AG04450 (cell line): Measurements from ENCODE around the gene IGFBP1. TPM values are rescaled to one million over a fixed set of nuclear protein-coding genes. Genes with fewer than 3 reads are reported as not detected.

ENCODE experiments used
- CTCF ChIA-PET: fragments of 300-600, 350-600 bp; formaldehyde crosslinking; extraction: SDS; loops from one replicate; lab custom pipeline; 2022; ENCODE audit warnings: antibody characterized with exemption, inconsistent platforms; lab: Charles Lee
- POLR2A ChIA-PET: fragments of 350-600 bp; formaldehyde crosslinking; extraction: SDS; loops from one replicate; lab custom pipeline; 2021; ENCODE audit warnings: antibody characterized with exemption, inconsistent platforms; lab: Yijun Ruan, JAX
- DNase-seq: peaks from one replicate; pipeline ENCODE4 v3.0.0-alpha.2; 2011; ENCODE audit warnings: low read depth, low spot score
- H3K27ac ChIP-seq: one replicate; pipeline ENCODE4 v1.5.1; 2012; ENCODE audit warnings: low read depth, low read length, control low read depth
- H3K27me3 ChIP-seq: one replicate; pipeline ENCODE4 v1.6.0; 2012; ENCODE audit warnings: low read length; ENCODE audit not compliant: control insufficient read depth, insufficient read depth
- H3K4me3 ChIP-seq: 2 replicates; pipeline ENCODE4 v1.5.1; 2011; ENCODE audit warnings: mild to moderate bottlenecking, low read depth, low read length, control low read depth
- H3K9me3 ChIP-seq: 2 replicates; pipeline ENCODE4 v1.5.1; 2012; ENCODE audit warnings: low read length; ENCODE audit not compliant: control insufficient read depth, insufficient read depth
- CTCF ChIP-seq: IDR thresholded peaks from 2 replicates; pipeline ENCODE4 v1.5.1; 2011; ENCODE audit warnings: low read depth, low read length, control low read depth, inconsistent platforms
- polyA plus RNA-seq: library from polyadenylated mRNA; depleted of rRNA; stranded (reverse); fragments of >200 nt; gene quantifications from 2 replicates; pipeline ENCODE4 v1.2.3, GENCODE V29; 2011

The IGFBP1 gene
- polyA plus RNA-seq, 1 experiment, result 0.07 TPM

DNA sequence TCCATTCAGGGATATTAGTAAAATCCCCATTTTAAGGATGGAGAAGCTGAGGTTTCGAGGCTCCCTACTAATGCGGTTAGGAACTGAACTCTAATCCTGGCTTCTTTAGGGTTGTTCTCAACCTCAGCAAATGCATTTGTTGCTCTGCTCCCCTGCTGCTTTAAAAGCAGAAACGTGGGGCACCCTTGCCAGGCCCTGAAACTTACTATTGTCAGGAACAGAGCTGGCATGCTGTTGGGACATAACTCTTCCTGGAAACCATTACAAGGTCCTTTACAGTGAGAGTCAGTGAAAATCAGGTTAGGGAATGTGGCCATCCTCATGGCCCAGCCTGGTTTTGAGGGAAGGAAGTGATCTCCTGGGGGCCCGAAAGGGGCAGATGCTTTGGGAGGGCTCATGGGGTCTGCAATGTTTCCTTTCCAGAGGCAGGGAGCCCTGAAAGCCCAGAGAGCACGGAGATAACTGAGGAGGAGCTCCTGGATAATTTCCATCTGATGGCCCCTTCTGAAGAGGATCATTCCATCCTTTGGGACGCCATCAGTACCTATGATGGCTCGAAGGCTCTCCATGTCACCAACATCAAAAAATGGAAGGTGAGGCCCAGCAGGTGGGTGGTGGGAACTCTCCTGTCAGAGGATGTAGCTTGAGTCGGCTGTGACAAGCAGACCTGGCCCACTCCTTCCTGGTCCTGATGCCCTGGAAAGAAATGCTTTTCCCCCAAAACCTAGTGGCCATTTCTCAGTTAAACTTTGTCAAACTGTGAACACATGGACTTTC, 2.0 kb downstream of the IGFBP1 start:
- ChIA-PET POLR2A (no interaction called here), CTCF (interaction anchor here (0.8 to 3.0 kb wide), 17 partner anchors 8 to 1376 kb away, joined by 3 to 18 read pairs (median 4); no protein-coding TSS in a partner anchor)
- H3K27me3 ChIP-seq, result peaks cover 13% of the 10 kb centered on the region

GRCh38 chr7:45890902-45891461, 2.7 kb downstream of the IGFBP1 start:
- Histone ChIP-seq H3K27ac (no peak overlapping the region), H3K27me3 (peaks cover 13% of the 10 kb centered on the region), H3K9me3 (no peaks in the 10 kb centered on the region), H3K4me3 (no peak overlapping the region)
- ChIA-PET POLR2A (interaction anchor here (0.7 kb wide), 1 partner anchor 1364 kb away, joined by 3 read pairs; no protein-coding TSS in a partner anchor), CTCF (interaction anchor here (0.8 to 3.0 kb wide), 16 partner anchors 9 to 1375 kb away, joined by 3 to 18 read pairs (median 5); no protein-coding TSS in a partner anchor)
- DNase-seq, result no peak
- peak; percentile 71 for TF ChIP-seq CTCF

More for the DNA sequence above, 2.0 kb downstream of the IGFBP1 start:
- Histone ChIP-seq H3K9me3 (no peaks in the 10 kb centered on the region), H3K4me3 (no peak overlapping the region), H3K27ac (no peak overlapping the region)
- TF ChIP-seq CTCF, result no peak
- no peak for DNase-seq

- Histone ChIP-seq H3K27me3 (peaks cover 13% of the 10 kb centered on the region), H3K27ac (no peak overlapping the region), H3K4me3 (no peak overlapping the region), H3K9me3 (no peaks in the 10 kb centered on the region)
- CTCF ChIA-PET, result interaction anchor here (0.7 to 3.0 kb wide), 13 partner anchors 8 to 1375 kb away, joined by 3 to 18 read pairs (median 6); no protein-coding TSS in a partner anchor
- DNase-seq, result no peak
- no peak for TF ChIP-seq CTCF
- POLR2A ChIA-PET, result interaction anchor here (0.7 kb wide), 1 partner anchor 1363 kb away, joined by 3 read pairs; no protein-coding TSS in a partner anchor
These were observed 3.4 kb downstream of the IGFBP1 start for GRCh38 chr7:45891462-45892402.

DNA sequence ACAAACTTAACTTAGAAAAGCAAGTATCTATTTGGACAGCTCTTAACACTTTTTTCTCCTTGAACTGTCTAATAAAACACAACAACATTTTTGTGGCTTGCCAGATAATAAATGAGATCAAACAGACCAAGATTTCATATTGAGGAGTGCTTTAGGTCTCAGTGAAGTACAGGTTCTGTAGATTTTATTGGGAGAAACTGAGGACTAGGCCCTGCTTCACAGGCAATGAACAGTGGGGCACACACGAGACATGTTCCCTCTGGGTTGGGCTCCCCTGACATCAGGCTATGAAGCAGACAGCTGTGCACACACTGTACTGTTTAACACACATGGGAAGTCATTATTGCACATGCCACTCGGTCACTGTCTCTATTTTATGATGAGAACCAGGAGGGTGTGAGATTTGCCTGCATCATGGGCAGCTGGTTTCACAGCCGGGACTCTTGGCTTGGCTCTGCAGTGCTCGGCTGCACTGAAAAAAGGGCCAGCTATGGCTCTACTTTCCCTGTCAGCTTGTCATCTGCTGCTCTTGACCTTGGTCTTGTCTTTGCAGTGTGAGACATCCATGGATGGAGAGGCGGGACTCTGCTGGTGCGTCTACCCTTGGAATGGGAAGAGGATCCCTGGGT, 4.2 kb downstream of the IGFBP1 start:
- H3K9me3 ChIP-seq, result no peaks in the 10 kb centered on the region
- ChIA-PET POLR2A (no interaction called here), CTCF (interaction anchor here (0.7 to 2.4 kb wide), 4 partner anchors 13 to 1287 kb away, joined by 3 to 11 read pairs (median 4); no protein-coding TSS in a partner anchor)
- no peak for DNase-seq
- H3K4me3 ChIP-seq, result no peak overlapping the region
- H3K27ac ChIP-seq, result no peak overlapping the region
- H3K27me3 ChIP-seq, result peaks cover 13% of the 10 kb centered on the region
- no peak for TF ChIP-seq CTCF
